ENCODE measurements around the gene POLR1B.
"Not testable (repeated sequence)": the region's sequence is repeated elsewhere in the genome, so short reads cannot be mapped to it uniquely, and the experiment has no call there.

- TF ChIP-seq, protein P1, sequence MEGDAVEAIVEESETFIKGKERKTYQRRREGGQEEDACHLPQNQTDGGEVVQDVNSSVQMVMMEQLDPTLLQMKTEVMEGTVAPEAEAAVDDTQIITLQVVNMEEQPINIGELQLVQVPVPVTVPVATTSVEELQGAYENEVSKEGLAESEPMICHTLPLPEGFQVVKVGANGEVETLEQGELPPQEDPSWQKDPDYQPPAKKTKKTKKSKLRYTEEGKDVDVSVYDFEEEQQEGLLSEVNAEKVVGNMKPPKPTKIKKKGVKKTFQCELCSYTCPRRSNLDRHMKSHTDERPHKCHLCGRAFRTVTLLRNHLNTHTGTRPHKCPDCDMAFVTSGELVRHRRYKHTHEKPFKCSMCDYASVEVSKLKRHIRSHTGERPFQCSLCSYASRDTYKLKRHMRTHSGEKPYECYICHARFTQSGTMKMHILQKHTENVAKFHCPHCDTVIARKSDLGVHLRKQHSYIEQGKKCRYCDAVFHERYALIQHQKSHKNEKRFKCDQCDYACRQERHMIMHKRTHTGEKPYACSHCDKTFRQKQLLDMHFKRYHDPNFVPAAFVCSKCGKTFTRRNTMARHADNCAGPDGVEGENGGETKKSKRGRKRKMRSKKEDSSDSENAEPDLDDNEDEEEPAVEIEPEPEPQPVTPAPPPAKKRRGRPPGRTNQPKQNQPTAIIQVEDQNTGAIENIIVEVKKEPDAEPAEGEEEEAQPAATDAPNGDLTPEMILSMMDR (IDR thresholded peaks at IDR 0.05) = not testable (repeated sequence)
- TF ChIP-seq EZH2phosphoT487, EZH2 (IDR thresholded peaks at IDR 0.05): not testable (repeated sequence)
Measured at GRCh38 chr2:112536665-112537064, 5.6 kb upstream of the POLR1B start.
